Measurements from ENCODE around the gene PIK3R6.
"Not testable (repeated sequence)": the region's sequence is repeated elsewhere in the genome, so short reads cannot be mapped to it uniquely, and the experiment has no call there.

The PIK3R6 gene

GRCh38 chr17:8872705-8873435, 5.4 kb upstream of the PIK3R6 start:
- no peak for DNase-seq (ENCODE audit: low read depth in 3 of 3)

GRCh38 chr17:8872036-8872704, 4.7 kb upstream of the PIK3R6 start:
- DNase-seq (ENCODE audit: low read depth in 3 of 3), result no peak

DNA sequence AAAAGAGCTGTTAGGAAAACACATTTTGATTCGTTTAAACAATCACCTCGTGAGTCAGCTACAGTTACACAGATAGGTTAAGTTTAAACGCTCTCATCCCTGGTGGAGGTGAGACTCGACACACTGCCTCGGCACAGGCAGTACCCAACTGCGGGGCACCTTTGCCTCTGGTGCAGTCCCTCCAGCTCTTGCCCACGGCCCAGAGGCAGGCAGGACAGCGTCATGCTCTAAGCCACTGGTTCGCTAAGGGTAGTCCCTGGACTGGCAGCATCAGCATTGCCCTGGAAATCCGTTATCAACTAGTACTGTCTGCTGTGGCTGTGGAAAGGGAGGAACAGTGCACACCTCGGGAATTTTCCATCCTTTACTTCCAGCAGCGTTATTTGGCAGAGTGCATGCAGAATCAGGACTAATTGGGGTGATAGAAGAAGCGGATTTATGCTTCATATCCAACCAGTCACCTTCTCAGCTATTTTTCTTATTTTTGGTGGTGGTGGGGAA, 3.7 kb upstream of the PIK3R6 start:
- no peak for DNase-seq (ENCODE audit: low read depth in 3 of 3)

GRCh38 chr17:8870406-8871040, 3.0 kb upstream of the PIK3R6 start:
- no peak for DNase-seq (ENCODE audit: low read depth in 3 of 3)

DNA sequence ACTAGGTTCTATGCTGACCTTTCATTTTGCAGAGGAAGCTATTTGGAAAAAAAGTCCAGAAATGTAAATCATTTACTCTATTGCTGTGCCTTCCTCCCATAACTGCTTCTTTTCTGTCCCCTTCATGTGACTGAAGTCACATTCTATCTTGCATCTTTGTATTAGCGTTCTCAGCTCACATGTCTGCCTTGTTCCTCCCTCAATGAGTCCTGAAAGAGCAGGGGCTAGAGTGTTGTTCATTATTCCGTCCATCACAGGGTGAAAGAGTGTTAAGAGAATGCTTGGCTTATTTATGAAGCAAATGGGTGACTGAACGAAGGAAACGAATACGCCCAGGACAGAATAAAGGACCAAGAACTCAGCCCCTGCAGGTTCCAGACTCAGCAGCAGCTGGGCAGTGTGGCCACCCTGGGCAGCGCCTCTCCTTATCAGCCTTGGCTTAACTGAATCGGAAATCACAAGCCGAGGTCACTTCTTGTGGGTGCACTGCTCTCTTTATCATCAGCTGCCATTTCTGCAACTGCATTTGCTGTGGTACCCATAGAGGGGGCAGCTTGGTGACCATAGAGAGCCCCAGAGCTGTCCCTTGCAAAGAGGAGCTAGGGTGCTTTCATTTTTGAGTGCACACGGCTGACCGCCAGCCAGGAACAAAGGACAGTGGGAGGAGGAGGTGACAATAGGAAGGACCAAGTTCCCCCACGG, 1.8 kb upstream of the PIK3R6 start:
- no peak for DNase-seq (ENCODE audit: low read depth in 3 of 3)

DNA sequence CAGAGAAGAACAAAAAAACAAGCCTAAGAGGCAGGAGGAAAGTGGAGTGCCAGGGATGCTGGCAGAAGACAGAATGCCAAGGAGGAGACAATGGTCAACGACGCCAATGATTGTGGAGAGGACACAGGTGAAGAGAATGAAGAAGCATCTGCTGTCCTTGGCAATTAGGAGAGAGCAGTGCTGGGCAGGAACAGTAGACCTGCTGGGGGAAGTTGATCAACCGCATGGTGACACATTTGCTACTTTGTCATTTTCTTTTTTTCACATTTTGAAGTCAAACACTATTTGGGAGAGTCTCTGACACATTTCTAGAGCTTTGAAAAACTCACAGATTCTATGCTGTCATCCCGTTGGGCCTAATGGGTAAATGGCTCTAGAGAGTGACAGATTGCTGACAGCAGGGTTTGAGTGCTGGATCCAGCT, 1.1 kb upstream of the PIK3R6 start:
- no peak for DNase-seq (ENCODE audit: low read depth in 3 of 3)

DNA sequence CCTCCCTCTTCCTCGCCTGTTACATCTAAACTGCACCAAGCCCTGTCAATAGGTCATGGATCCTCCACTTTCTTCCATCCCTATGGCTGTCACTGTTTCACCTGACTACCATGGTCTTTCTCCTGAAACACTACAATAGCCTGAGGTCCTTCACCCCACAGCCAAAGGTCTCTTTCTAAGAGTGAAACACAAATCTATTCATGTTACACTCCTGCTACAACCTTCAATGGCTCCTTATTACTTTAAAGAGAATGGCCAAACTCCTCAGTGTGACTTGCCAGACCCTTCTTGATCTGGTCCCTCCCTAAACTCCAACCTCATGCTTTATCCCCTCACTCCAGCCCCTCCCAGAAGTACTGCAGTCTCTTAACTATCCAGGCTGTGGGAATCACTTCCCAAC, 618 bp upstream of the PIK3R6 start:
- DNase-seq (ENCODE audit: low read depth in 3 of 3), result no peak

GRCh38 chr17:8865811-8866210, 1.7 kb downstream of the PIK3R6 start:
- no peak for DNase-seq (ENCODE audit: low read depth in 3 of 3)

GRCh38 chr17:8865385-8865784, 2.1 kb downstream of the PIK3R6 start:
- DNase-seq (ENCODE audit: low read depth in 3 of 3), result no peak

GRCh38 chr17:8862213-8863056, 5.0 kb downstream of the PIK3R6 start:
- DNase-seq (ENCODE audit: low read depth in 3 of 3), result no peak

GRCh38 chr17:8861495-8862181, 5.8 kb downstream of the PIK3R6 start:
- DNase-seq (ENCODE audit: low read depth in 3 of 3), result no peak

- DNase-seq (ENCODE audit: low read depth in 3 of 3), result no peak
Observed at GRCh38 chr17:8859804-8860430, 7.6 kb downstream of the PIK3R6 start.

DNA sequence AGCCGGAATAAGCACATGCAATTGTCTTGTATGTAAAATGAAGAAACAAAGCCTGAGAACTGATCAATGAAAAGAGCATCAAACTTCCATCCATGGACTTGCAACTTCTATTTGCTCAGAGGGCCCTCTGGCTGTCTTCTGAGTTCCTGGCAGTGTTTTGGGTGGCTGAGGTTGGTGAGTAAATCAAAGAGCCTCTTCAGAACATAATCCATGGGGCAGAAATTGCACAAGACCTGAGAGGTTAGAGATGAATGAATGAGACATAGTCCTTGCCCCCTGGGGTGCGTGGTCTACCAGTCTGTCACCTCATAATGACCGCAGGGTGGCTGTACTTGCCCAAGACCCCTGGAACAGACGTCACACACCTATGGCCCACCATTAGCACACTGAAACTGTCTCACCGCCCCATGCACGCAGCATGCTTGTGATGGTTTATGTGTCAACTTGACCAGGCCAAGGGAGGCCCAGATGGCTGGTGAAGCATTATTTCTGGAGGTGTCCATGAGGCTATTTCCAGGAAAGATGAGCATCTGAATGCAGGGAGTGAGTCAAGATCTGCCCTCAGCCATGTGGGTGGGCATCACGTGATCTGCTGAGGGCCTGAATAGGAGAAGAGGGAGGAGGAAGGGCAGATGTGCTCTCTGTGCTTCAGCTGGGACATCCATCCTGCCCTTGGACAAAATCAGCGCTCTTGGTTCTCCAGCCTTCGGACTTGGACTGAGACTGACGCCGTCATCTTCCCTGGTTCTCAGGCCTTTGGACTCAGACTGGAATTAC, 8.3 kb downstream of the PIK3R6 start:
- DNase-seq (ENCODE audit: low read depth in 3 of 3), result no peak

DNA sequence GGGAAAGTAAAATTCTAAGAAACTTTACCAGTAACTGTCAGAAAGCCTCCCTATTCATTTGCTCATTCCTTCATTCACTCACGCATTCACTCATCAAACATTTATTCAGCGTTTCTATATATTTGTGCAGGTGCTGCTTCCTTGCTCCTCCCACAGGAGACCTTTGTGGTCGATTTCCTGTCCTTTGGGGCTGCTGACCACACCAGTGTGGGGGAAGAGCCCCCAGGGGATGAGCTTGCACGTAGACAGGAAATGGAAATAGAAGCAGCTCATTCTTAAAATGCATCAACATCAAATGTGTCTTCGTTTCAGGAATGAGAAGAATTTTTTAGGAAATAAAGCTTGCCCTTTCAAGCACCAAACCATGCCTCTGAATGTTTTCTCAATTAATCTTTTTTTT, 9.6 kb downstream of the PIK3R6 start:
- DNase-seq (ENCODE audit: low read depth in 3 of 3), result peak in 1 of 3 experiments; percentile 32

- no peak for DNase-seq (ENCODE audit: low read depth in 3 of 3)
Observed at GRCh38 chr17:8856869-8857575, 10.5 kb downstream of the PIK3R6 start.

DNA sequence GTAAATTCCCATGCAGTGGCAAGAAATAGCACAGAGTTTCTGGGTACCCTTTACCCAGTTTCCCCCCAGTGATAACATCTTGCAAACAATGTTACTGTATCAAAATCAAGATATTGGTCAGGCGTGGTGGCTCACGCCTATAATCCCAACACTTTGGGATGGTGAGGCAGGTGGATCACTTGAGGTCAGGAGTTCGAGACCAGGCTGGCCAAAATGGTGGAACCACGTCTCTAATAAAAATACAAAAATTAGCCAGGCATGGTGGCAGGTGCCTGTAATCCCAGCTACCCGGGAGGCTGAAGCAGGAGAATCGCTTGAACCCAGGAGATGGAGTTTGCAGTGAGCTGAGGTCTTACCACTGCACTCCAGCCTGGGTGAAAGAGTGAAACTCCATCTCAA, 11.3 kb downstream of the PIK3R6 start:
- DNase-seq (ENCODE audit: low read depth in 3 of 3), result not testable (repeated sequence)

DNA sequence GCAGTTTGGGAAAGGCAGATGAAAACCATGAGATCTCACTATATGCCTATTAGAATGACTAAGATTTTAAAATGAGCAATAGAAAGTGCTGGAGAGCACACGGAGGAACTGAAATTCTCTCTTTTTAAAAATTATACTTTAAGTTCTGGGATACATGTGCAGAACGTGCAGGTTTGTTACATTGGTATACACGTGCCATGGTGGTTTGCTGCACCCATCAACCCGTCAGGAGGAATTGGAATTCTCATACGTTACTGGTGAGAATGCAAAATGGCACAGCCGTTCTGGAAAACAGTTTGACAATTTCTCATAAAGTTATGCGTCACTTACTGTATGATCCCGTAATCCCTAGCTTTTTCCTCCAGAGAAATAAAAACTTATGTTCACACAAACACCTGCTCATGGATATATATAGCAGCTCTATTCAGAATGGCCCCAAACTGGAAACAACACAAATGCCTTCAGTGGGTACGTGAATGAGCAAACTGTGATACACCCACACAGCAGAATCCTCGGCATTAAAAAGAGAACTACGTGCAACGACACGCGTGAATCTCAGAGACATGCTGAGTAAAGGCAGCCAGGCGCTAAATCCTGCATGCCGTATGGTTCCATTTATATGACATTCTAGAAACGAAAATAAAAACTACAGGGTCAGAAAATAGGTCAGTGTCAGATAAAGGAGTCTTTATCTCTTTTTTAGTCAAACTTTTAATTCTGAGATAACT, 11.8 kb downstream of the PIK3R6 start:
- no peak for DNase-seq (ENCODE audit: low read depth in 3 of 3)

GRCh38 chr17:8851600-8851999, 15.9 kb downstream of the PIK3R6 start:
- no peak for DNase-seq (ENCODE audit: low read depth in 3 of 3)

Measured in stimulated activated CD4-positive, alpha-beta T cell treated with anti-CD3 and anti-CD28 coated beads, TNF-alpha, amount 100 ng/mL, for 24 hours (primary cell).